Measurements from ENCODE around the gene KCTD20. TPM values are rescaled to one million over a fixed set of nuclear protein-coding genes. Genes with fewer than 3 reads are reported as not detected.

KCTD20 gene
- total RNA-seq, 1 experiment from 2014 or later: 23.7 TPM

DNA sequence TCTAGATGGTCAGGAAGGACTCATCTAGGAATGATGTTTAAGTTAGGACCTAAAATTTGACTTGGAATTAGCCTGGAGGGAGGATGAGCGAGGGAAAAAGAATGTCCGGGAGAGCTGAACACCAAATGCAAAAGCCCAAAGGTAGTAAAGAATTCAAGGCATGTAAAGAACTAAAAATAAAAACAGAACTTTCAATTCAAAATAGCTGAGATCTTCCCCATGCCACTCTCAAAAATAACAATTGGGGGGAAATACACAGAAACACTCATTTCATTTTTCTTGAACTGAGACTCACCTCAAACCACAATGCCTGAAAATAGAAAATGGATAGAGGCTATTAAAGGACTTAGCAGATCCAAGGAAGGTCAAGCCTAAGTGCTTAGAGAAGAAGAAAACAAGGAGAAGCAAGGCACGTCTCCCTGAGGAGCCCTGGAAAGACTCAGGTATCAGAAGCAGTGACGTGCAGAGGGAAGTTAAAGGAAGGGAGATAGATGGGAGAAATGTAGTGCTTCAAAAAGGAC is 10.6 kb upstream of the KCTD20 start:
- Histone ChIP-seq H3K4me3 (replicated peaks in 1 of 2; ENCODE audit: low read depth in 1 of 2, low read length in 2 of 2) (no peak overlapping the region), H3K4me1 (ENCODE audit: control insufficient read depth in 1 of 2, insufficient read depth in 2 of 2, low read length in 2 of 2) (peaks cover 0 to 14% of the 10 kb centered on the region in 2 experiments; a peak in 2 of 4 replicates), H3K79me2 (ENCODE audit: insufficient read depth, low read length) (no peaks in the 10 kb centered on the region), H3K9me3 (ENCODE audit: control insufficient read depth in 1 of 2, insufficient read depth in 1 of 2, low read depth in 1 of 2, low read length in 2 of 2) (no peaks in the 10 kb centered on the region), H3K9me2 (ENCODE audit: insufficient read depth) (no peaks in the 10 kb centered on the region), H3K4me2 (ENCODE audit: low read length) (peak overlapping the region; percentile 30), H3K9ac (ENCODE audit: low read length) (no peak overlapping the region), H2AFZ (ENCODE audit: low read depth, low read length, poor library complexity, severe bottlenecking) (peak overlapping the region; percentile 31), H3K36me3 (ENCODE audit: control insufficient read depth in 1 of 2, insufficient read depth in 2 of 2, low read length in 2 of 2) (no peaks in the 10 kb centered on the region), H3K27ac (ENCODE audit: low read depth, low read length) (no peak overlapping the region), H4K20me1 (ENCODE audit: insufficient read depth) (no peaks in the 10 kb centered on the region), H3K27me3 (ENCODE audit: insufficient read depth, low read length) (no peaks in the 10 kb centered on the region)
- intact Hi-C loops (cut with micrococcal nuclease): no loop called here
- CTCF ChIA-PET: interaction anchor here (0.7 kb wide), 1 partner anchor 9 kb away, joined by 3 read pairs; no protein-coding TSS in a partner anchor
- DNase-seq (ENCODE audit: low read depth, low spot score) (no peak), ATAC-seq (no peak)
- POLR2A ChIA-PET: interaction anchor here (2.5 kb wide), 1 partner anchor 9 kb away, joined by 12 read pairs; no protein-coding TSS in a partner anchor
- BruUV-seq (replicated peaks): no TSS peak
- RAD21 ChIA-PET (ENCODE audit: low non-redundant PET in 1 of 2, low total read pairs in 2 of 2, uncharacterized antibody in 2 of 2, unreplicated experiment in 2 of 2): no interaction called here
- no peak for TF ChIP-seq POLR2A (IDR thresholded peaks at IDR 0.05; ENCODE audit: borderline replicate concordance, extremely low read depth, insufficient read depth, insufficient read length)
- TF ChIP-seq EGR1 (IDR thresholded peaks at IDR 0.05; ENCODE audit: low read depth): no peak
- no peak for TF ChIP-seq TCF7L2 (IDR thresholded peaks at IDR 0.05; ENCODE audit: borderline replicate concordance, extremely low read depth, insufficient read depth, insufficient read length)
- TF ChIP-seq, protein P1, sequence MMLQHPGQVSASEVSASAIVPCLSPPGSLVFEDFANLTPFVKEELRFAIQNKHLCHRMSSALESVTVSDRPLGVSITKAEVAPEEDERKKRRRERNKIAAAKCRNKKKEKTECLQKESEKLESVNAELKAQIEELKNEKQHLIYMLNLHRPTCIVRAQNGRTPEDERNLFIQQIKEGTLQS (IDR thresholded peaks at IDR 0.05): no peak
- TF ChIP-seq SP1 (IDR thresholded peaks at IDR 0.05; ENCODE audit: low read depth): no peak

- Histone ChIP-seq H2AFZ (ENCODE audit: low read depth, low read length, poor library complexity, severe bottlenecking) (no peak overlapping the region), H3K27ac (ENCODE audit: low read depth, low read length) (no peak overlapping the region), H3K36me3 (ENCODE audit: control insufficient read depth in 1 of 2, insufficient read depth in 2 of 2, low read length in 2 of 2) (no peaks in the 10 kb centered on the region), H4K20me1 (ENCODE audit: insufficient read depth) (no peaks in the 10 kb centered on the region), H3K9ac (ENCODE audit: low read length) (no peak overlapping the region), H3K9me3 (ENCODE audit: control insufficient read depth in 1 of 2, insufficient read depth in 1 of 2, low read depth in 1 of 2, low read length in 2 of 2) (no peaks in the 10 kb centered on the region), H3K4me1 (ENCODE audit: control insufficient read depth in 1 of 2, insufficient read depth in 2 of 2, low read length in 2 of 2) (peaks cover 6 to 18% of the 10 kb centered on the region in 2 experiments), H3K4me3 (replicated peaks in 1 of 2; ENCODE audit: low read depth in 1 of 2, low read length in 2 of 2) (no peak overlapping the region), H3K4me2 (ENCODE audit: low read length) (no peak overlapping the region), H3K9me2 (ENCODE audit: insufficient read depth) (no peaks in the 10 kb centered on the region), H3K27me3 (ENCODE audit: insufficient read depth, low read length) (no peaks in the 10 kb centered on the region), H3K79me2 (ENCODE audit: insufficient read depth, low read length) (no peaks in the 10 kb centered on the region)
- ChIA-PET RAD21 (ENCODE audit: low non-redundant PET in 1 of 2, low total read pairs in 2 of 2, uncharacterized antibody in 2 of 2, unreplicated experiment in 2 of 2) (no interaction called here), POLR2A (no interaction called here), CTCF (interaction anchor here (2.8 kb wide), 1 partner anchor 13 kb away, joined by 9 read pairs; no protein-coding TSS in a partner anchor)
- DNase-seq (ENCODE audit: low read depth, low spot score): no peak
- no TSS peak for BruUV-seq (replicated peaks)
- ATAC-seq: no peak
- intact Hi-C loops (cut with micrococcal nuclease): no loop called here
- TF ChIP-seq POLR2A (IDR thresholded peaks at IDR 0.05; ENCODE audit: borderline replicate concordance, extremely low read depth, insufficient read depth, insufficient read length): no peak
- TF ChIP-seq, protein P1 (IDR thresholded peaks at IDR 0.05): no peak
- TF ChIP-seq ZNF274 (IDR thresholded peaks at IDR 0.05; ENCODE audit: low read depth, low read length): no peak
- no peak for TF ChIP-seq CTCF (IDR thresholded peaks at IDR 0.05 in 2 of 3, conservative IDR thresholded peaks at IDR 0.05 in 1 of 3; ENCODE audit: borderline replicate concordance in 1 of 3, insufficient read depth in 1 of 3, low read depth in 2 of 3, low read length in 2 of 3)
- no peak for TF ChIP-seq ZFX (IDR thresholded peaks at IDR 0.05)
- TF ChIP-seq YY1 (IDR thresholded peaks at IDR 0.05; ENCODE audit: extremely low read depth, insufficient replicate concordance, low read depth, low read length): no peak
Observed at GRCh38 chr6:36436466-36436865, 6.3 kb upstream of the KCTD20 start.

Data from HCT116 (cell line).